Stimulated activated CD4-positive, alpha-beta T cell treated with anti-CD3 and anti-CD28 coated beads, Interleukin-4, amount 100 ng/mL, for 4 hours (primary cell): Measurements from ENCODE around the gene PSORS1C2.
"Not testable (repeated sequence)": the region's sequence is repeated elsewhere in the genome, so short reads cannot be mapped to it uniquely, and the experiment has no call there.

Experiments used
- DNase-seq, 2 experiments: peaks; one replicate each; pipeline ENCODE4 v3.0.0-alpha.2; 2020

Gene PSORS1C2

DNA sequence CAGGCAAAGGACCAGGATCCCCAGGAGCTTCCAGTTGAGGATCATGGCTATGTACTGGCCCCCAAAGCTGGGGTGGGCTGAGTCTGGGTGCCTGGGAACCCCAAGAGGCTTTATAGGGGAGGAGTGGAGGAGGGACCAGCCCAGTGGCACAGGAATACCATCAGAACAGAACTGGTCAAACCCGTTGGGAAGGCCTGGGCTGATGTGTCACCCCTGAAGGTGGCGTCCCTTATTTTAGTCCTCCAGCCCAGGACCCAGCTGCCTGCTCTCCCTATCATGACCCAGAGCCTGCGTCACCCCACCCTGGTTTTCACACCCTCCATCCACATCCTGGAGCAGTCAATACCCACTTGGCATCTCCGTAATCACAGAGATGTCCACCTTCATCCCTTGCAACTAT is at the start of gene PSORS1C2:
Gene PSORS1C2, minus strand, starts transcription at position 85 of the 400 bp plus-strand sequence. Its CDS starts 40 bp downstream, at position 45.
- DNase-seq, result no peak

DNA sequence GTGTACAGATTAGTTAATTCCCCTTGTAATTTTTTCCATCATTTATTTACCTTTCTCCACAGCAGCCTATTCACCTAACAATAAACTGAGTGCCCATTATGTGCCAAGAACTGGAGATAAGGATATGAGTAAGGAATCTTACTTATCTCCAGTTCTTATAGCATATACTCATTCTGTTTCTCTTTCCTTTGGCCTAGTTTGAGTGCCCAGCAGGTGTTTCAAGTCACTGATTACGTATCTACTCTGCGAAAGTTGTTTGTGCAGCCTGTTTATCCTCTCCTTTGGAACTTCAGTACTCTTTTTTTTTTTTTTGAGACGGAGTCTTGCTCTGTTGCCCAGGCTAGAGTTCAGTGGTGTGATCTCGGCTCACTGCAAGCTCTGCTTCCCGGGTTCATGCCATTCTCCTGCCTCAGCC is 48.9 kb upstream of the PSORS1C2 start:
- DNase-seq, result no peak

DNA sequence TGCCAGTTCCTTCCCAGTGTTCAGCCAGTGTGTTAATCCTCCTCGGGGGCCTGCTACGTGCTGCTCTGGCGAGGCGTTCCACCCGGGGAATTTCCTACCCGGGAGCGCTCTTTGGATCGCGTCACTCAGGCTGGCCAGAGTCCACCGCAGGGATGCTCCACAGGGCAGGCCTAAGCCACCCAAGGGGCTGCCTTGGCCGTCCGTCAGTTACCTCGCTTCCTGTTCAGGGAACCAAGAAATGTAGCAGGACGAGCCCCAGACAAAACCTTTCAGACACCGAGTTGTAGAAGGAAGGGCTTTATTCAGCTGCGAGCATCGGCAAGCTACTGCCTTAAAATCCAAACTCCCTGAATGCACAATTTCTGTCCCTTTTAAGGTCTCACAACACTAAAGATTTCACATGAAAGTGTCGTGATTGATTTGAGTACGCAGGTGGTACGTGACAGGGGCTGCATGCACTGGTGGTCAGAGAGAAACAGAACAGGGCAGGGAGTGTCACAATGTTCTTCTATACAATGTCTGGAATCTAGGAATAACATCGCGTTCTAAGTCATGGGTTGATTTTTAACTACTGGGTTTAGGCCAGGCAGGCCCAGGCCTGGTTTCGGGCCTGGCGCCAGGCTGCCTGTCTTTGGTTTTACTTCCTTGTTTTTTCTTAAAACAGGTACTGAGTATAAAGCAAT is 47.3 kb upstream of the PSORS1C2 start:
- DNase-seq, result no peak

DNA sequence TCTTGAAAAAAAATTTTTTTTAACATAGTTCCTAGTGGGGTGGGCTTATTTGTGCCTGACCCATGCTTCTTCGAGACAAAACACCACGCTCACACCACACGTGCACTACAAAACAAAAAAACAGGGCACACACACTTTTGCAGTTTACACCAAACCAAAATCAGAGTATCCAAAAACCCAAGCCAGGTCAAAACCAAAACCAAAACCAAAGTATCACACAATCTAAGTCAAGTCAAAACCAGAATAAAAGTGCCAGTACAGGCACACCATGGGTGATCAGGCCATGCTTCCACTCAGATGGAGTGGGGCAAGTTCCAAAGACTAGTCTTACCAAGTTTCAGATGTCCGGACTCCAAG is 46.8 kb upstream of the PSORS1C2 start:
- DNase-seq, result not testable (repeated sequence)

DNA sequence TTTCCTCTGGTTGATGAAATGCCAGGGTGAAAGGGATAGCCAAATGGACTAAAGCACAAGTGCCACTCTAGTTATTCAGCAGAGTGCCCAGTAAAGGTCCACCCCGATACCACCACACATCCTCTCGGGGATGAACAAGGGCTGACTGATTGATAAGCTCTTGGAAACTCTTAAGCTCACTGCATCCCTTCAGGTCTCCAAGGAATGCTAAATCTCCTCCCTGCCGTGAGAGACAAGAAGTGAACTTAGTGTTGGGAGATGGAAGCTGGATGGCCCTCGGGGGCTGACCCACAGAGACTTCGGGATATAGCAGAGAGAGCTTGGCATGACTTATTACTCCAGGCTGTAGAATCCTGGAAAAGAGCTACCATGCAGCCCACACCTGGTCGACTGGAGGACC is 45.0 kb upstream of the PSORS1C2 start:
- not testable (repeated sequence) for DNase-seq

DNA sequence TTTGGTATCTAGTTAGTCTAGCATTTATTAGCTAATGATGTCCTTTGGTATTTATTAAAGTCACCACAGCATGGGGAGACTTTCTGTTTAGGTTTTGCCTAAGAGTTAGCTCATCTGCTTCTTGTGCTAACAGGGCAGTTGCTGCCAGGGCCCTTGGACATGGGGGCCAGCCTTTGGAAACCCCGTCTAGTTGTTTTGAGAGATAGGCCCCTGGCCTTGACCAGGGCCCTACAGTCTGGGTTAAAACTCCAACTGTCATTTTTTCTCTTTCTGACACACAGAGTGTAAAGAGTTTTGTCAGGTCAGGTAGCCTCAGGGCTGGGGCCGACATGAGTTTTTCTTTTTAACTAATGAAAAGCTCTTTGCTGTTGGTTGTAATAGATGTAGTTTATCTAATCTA is 44.4 kb upstream of the PSORS1C2 start:
- DNase-seq, result not testable (repeated sequence)

DNA sequence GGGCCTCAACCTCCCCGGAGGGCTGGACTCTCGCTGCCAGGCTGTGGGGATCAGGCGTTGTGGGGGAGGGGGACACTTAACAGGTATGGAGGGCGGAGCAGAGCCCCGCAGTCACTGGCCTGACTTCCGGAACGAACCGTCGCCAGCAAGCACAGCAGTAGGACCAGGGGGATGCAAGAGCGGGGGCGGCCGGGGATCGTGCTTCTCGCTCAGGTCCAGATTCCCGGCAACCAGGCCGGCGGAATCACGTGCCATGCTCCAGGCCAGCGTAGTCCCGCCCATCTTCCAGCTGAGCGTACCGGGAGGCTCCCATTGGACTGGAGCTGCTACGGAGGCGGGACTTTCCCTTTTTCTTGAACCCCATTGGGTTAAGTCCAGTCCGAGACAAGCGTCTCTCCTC is 41.6 kb upstream of the PSORS1C2 start:
- peak; percentile 43 to 62 for DNase-seq

DNA sequence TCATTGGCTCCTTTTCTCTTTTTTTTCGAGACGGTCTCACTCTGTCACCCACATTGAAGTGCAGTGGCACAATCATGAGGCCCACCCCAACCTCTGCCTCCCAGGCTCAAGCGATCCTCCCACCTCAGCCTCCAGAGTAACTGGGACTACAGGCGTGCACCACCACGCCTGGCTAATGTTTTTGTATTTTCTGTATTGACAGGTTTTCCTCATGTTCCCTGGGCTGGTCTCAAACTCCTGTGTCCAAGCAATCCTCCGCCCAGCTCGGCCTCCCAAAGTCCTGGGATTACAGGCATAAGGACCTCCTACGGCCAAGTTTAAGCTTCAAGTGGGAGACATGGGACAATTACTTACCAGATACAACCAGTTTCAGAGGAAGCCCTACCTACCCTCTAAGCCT is 41.0 kb upstream of the PSORS1C2 start:
- no peak for DNase-seq

DNA sequence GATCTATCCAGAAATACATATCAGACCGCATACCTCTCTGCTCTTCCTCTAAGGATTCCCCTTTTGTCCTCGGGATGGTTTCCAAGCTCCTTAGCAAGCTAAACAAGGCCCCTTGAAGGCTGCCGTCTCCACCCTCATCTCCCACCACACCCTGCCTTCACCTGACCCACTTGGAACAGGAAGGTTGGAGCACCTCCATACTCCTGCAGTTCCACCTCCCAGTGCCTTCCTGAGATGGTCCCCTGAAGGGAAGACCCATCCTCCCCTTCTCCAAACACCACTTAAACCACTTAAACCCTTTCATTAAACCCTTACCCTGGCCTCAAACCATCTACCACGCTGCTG is 40.1 kb upstream of the PSORS1C2 start:
- DNase-seq, result no peak

DNA sequence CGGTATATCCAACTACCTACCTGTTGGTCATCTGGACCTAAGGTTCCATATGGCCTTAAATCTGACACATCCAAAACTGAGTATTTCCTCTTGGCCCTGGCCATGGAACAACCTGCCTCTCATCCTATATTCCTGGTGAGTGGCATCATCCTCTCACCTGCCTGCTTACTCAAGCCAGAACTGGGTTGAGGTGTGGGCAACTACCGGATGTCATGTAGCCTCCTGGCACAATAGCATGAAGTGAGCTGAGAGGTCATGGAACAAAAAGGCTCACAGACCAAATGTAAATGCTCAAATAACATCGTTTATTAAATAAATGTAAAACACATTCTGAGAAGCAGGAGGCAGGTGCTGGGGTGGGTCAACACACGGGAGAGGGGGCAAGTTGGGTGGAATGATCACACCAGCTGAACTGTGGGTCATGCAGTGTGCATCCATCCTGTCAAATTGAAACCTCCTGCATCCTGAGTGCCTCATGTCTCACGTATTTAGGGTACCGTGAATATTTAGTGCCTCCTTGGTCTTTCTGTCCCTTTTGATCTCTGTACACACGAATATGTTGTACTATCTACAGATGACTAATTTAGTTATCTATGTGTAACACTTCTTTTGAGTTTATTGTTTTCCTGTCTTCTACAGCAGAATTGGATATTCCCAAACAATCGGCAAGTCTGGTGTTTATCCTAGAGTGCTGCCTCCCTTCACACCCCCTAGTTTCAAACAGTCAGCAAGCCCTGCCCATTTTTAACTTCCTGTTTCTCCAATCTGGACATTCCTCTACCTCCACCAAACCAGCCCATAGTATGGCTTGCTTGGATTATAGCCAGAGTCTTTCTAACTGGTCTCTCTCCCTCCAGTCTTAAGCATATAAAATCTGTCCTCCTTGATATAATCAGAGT is 39.5 kb upstream of the PSORS1C2 start:
- DNase-seq, result no peak

DNA sequence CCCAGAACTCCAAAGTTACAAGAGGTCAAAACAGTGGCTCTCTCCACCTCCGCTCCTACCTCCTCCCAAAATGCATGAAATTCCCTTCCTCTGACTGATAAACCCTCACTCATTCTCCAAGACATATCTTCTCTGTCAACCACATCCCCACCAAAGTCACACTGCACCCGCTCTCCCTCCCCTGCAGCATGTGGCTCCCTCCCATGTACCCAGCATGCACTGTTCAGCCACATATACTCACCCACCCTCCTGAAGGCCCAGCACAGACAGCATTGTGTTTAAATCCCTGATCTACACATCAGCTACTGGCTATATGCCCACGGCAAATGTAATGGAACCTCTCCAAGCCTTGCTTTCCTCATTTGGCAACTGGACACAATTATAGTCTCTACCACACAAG is 37.1 kb upstream of the PSORS1C2 start:
- DNase-seq, result no peak

DNA sequence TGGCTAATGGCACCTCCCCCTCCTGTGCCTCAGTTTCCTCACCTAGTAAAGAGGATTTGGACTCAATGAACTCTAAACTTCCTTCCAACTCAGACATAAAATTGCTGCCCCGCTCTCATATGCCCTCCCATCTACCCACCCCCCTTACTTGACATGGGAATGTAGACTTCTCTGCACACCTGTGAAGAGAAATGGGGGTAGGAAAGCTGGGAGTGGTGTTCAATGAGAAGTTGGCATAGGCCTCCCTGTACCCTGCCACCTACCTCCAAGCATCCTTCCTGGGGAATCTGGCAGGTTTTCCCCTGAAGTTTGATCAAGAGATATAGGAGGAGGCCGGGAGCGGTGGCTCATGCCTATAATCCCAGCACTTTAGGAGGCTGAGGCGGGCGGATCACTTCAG is 35.5 kb upstream of the PSORS1C2 start:
- no peak for DNase-seq

DNA sequence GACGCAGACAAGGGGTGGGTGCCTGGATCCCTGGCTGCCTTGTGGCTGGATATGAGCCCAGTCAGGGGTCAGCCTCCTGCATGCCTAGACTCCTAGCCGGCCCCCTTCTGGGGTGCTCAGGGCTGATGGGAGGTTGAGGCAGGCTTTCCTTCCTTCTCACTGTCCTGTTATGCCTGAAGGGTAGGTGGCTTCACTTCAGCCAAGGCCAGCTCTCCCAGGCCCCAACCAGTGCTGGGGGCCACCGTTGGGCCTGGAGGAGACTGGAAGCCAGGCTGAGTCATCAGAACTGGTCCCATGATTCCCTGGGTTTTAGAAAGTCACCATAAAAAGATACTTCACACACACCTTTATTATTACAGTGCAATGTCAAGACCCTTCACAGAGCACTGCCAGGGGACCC is 34.5 kb upstream of the PSORS1C2 start:
- DNase-seq, result no peak

DNA sequence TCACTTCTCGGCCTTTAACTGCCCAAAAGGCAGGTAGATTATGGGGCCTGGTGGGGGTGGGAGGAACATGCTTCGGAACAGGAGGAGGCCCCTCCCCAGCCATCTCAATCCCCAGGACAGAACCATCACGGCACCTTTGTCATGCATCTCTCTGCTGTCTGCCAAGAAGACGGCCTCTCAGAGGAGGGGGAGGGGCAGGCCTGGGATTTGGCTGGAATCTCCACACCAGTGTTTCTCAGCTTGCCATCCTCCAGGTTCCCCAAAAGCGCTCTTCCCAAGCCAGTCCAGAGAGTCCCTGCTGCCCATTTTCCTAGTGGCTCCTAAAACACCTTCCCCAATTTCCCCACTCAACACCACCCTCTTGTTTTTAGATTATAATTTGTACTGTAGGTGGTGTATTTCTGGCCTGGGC is 34.1 kb upstream of the PSORS1C2 start:
- no peak for DNase-seq

DNA sequence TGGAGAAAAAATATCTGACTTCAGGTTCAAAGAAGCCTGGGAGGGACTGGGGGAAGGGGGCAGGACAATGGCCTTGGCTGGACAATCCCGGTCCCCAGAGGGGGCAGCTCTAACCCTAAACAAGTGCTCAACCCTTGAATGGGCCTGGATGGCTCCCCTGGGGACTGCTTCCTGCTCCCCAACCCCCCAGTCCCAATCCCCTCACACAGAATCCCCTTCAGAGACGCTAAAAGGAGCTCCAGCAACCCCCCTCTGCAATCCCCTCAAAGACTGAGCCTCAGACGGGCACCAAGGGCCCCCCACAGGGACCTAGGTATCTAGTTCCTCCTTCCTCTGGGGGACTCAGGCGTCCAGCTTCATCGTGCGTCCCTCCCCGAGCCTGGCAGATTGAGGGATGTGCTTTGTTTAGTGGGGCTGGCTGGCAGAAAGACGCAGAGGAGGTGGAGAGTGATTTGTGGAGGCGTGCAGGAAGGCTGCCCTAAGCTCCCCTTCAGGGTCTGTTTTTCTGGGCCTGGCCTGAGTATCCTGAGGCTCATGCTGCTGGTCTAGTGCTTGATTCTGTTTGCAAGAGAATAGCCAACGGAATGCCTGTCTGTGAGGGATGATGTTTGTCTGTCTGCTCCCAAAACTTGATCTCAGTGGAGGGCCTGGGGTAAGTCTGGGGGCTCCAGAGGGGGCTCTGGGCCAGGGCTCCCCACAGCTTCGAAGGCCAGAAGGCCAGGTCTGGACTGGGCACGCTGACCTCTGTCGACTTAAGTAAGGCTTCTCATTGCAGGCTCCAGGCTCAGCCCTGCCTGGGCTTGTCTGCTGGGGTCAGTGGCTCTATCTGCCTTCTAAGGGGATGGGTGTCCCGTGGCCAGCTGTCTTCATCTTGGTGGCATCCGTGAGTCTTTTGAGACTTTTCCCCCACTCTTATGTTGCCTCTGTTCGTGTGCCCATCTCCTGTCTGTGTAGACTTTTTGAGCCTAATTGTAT is 33.4 kb upstream of the PSORS1C2 start:
- DNase-seq, result no peak

DNA sequence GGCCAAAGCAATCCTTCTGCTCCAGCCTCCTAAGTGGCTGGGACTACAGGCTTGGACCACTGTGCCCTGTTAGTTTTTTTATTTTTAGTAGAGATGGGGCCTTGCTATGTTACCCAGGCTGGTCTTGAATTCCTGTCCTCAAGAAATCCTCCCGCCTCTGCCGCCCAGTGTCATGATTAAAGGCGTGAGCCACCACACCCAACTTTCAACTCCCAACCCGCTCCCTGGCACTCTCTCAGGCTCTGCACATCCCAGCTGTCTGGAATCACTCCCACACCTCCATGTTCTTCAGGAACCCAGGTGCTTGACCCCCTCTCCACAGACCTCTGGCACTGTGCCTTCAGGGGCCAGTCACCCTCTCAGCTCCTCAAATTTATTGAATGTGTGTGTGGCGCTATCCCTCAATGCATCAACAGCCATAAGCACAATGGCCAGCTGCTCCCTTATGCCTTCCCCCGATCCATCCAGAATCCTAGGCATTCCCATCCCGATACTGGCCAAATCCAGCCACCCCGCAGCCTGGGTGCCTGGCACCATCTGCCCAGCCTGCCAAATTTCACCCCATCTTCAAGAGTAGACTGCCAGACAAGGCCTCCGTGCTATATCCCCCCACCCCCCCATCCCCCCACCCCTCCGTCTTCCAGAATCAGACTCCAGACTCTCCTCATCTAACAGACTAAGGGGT is 32.3 kb upstream of the PSORS1C2 start:
- DNase-seq, result no peak

DNA sequence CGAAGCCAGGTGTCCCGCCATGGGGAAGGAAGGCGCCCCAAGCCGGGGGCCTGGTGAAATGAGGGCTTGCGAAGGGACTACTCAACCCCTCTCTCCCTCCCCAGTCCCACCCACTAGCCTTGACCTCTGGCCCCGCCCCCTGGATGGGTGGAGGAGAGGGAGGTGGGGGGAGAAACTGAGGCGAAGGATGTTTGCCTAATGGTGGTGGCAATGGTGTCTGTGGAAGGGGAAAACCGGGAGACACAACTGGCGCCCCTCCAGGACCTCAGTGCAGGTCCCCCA is 31.7 kb upstream of the PSORS1C2 start, which contains the start of gene POU5F1:
Gene POU5F1, minus strand, starts transcription at position 83 of the 282 bp plus-strand sequence. Its CDS starts 62 bp downstream, at position 21.
- no peak for DNase-seq

DNA sequence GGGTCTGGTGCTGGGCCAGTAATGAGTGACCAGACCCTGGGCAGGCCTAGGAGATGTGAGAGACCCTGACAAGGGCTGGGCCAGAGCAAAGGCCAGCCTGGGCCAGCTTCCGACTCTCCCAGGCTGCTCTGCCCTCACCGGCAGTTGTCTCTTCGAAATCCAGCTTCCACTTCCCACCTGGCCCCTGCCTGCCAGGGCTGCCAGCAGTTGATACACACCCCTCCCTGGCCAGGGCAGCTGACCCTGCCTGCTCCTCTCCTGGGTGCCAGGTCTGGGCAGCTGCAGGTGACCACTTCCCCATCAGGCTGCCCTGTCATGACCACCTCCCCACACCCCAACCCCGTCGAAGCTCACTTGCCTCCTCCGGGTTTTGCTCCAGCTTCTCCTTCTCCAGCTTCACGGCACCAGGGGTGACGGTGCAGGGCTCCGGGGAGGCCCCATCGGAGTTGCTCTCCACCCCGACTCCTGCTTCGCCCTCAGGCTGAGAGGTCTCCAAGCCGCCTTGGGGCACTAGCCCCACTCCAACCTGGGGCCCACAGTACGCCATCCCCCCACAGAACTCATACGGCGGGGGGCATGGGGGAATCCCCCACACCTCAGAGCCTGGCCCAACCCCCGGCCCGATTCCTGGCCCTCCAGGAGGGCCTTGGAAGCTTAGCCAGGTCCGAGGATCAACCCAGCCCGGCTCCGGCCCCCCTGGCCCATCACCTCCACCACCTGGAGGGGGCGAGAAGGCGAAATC is 31.2 kb upstream of the PSORS1C2 start:
- not testable (repeated sequence) for DNase-seq

DNA sequence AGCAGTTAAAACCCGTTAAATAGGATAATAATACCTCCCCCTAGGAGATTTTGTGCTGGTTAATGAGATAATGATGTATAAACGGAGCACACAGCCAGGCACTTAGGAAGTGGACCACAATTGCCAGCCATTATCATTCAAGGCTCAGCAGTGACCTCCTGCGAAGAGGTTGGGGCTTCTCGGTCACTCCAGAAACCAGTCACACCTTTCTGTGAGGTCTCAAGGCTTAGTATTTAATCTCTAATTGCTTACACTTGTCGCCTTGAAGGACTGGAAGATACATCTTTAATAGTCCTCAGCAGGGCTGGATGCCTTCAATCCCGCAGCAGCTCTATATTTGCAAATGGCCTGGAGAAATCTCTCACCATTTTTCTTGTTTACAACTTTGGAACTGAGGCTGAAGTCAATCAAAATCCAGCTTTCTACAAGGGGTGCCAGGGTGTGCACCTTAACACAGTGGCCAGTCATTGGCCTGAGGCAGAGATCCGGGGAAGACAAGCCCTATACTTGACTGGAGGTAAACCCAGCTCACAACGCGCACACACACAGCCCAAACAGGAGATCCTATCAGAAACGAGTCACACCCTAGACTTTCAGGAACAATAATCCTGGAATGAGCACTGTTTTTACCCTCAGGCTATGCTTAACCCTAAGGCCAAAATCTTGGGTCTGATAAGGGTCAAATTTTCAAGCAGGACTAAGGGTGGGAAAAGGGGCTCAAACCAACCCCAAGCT is 30.4 kb upstream of the PSORS1C2 start:
- DNase-seq, result no peak

DNA sequence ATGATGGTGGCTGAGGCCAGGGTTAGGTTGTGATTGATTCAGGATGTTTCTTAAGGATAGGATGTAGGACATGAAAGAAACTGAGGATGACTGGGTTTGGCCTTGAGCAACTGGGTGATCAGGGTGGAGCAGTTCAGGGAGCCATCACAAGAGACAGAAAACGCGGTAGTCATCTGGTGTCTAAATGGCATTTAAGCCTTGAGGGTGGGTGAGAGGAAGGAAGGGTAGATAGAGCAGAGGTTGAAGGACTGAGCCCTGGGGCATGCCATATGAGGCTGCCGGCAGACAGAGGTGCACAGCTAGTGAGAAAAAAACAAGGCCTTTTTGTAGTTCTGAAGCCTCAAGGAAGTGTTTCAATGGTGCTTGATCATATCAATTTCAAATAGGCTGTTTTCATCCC is 29.7 kb upstream of the PSORS1C2 start:
- no peak for DNase-seq

DNA sequence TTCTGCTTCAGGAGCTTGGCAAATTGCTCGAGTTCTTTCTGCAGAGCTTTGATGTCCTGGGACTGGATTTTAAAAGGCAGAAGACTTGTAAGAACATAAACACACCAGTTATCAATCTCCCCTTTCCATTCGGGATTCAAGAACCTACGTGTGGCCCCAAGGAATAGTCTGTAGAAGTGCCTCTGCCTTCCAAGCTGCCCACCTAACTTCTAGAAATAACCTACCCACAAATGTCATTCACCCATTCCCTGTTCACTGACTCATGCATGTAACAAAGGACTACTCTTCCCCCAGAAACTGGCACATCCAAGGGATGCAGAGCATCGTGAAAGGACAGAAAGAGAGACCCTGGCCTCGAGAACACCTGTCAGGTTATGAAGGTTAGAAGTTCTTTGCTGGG is 27.1 kb upstream of the PSORS1C2 start:
- DNase-seq, result no peak
